Nephron (organoid): ENCODE measurements around the gene SEPTIN10.

Experiments
- H3K27ac Mint-ChIP-seq, 3 experiments: 2 replicates each; pipeline ENCODE4 v1.8.0; 2020; ENCODE audit warnings: mixed read lengths in 3 of 3, mild to moderate bottlenecking in 2 of 3, moderate library complexity in 1 of 3
- H3K27me3 Mint-ChIP-seq: 2 replicates; pipeline ENCODE4 v1.8.0; 2021; ENCODE audit warnings: low read depth, mild to moderate bottlenecking, moderate library complexity, mixed read lengths
- H3K36me3 Mint-ChIP-seq: 2 replicates; pipeline ENCODE4 v1.8.0; 2020; ENCODE audit warnings: low read depth, mixed read lengths
- H3K4me1 Mint-ChIP-seq: 2 replicates; pipeline ENCODE4 v1.8.0; 2020; ENCODE audit warnings: mixed read lengths
- H3K4me3 Mint-ChIP-seq, 3 experiments: 2 replicates each; pipeline ENCODE4 v1.8.0; 2020; ENCODE audit warnings: mild to moderate bottlenecking in 3 of 3, mixed read lengths in 3 of 3, moderate library complexity in 2 of 3
- H3K9me3 Mint-ChIP-seq: 2 replicates; pipeline ENCODE4 v1.8.0; 2020; ENCODE audit warnings: mixed read lengths
- TF ChIP-seq, protein P1 (sequence below), 3 experiments: fragments of 200-600 bp; sonication (generic); IDR thresholded peaks; one replicate each; pipeline ENCODE4 v1.5.0; 2021; ENCODE audit warnings: antibody characterized with exemption in 3 of 3; ENCODE audit not compliant: unreplicated experiment in 3 of 3

Gene SEPTIN10

GRCh38 chr2:109609352-109610024 is 4.3 kb downstream of the SEPTIN10 start:
- Mint-ChIP-seq H3K4me3 (peak overlapping the region; percentile 7 to 61 (median 49)), H3K27ac (peak overlapping the region; percentile 1 to 50 (median 9)), H3K9me3 (no peaks in the 10 kb centered on the region), H3K4me1 (peaks cover 44% of the 10 kb centered on the region), H3K27me3 (no peaks in the 10 kb centered on the region), H3K36me3 (peaks cover 3% of the 10 kb centered on the region)
- TF ChIP-seq, protein P1, sequence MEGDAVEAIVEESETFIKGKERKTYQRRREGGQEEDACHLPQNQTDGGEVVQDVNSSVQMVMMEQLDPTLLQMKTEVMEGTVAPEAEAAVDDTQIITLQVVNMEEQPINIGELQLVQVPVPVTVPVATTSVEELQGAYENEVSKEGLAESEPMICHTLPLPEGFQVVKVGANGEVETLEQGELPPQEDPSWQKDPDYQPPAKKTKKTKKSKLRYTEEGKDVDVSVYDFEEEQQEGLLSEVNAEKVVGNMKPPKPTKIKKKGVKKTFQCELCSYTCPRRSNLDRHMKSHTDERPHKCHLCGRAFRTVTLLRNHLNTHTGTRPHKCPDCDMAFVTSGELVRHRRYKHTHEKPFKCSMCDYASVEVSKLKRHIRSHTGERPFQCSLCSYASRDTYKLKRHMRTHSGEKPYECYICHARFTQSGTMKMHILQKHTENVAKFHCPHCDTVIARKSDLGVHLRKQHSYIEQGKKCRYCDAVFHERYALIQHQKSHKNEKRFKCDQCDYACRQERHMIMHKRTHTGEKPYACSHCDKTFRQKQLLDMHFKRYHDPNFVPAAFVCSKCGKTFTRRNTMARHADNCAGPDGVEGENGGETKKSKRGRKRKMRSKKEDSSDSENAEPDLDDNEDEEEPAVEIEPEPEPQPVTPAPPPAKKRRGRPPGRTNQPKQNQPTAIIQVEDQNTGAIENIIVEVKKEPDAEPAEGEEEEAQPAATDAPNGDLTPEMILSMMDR (IDR thresholded peaks at IDR 0.05; ENCODE audit: unreplicated experiment in 3 of 3), result no peak

- Mint-ChIP-seq H3K4me3 (no peak overlapping the region), H3K27me3 (no peaks in the 10 kb centered on the region), H3K4me1 (peaks cover 35% of the 10 kb centered on the region), H3K9me3 (no peaks in the 10 kb centered on the region), H3K27ac (no peak overlapping the region), H3K36me3 (peaks cover 3% of the 10 kb centered on the region)
- TF ChIP-seq, protein P1 (IDR thresholded peaks at IDR 0.05; ENCODE audit: unreplicated experiment in 3 of 3), result no peak
Observed at GRCh38 chr2:109607766-109608165, 6.0 kb downstream of the SEPTIN10 start.

DNA sequence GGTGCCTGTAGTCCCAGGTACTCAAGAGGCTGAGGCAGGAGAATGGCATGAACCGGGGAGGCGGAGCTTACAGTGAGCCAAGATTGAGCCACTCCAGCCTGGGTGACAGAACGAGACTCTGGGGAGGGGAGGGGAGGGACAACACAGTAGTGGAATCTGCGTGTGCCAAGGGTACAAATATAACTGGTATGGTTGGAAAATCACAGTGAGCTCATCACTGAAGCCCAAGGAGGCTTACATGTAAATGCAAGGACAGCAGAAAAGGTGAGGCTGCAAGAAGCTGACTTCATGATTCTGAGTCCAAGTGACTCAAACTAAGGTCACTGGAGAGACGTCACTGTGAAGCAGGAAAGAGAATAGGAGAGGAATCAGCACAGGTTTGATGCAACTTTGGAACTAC is 9.2 kb downstream of the SEPTIN10 start:
- no peaks in the 10 kb centered on the region for H3K9me3 Mint-ChIP-seq
- TF ChIP-seq, protein P1 (IDR thresholded peaks at IDR 0.05; ENCODE audit: unreplicated experiment in 3 of 3), result no peak
- peaks cover 35% of the 10 kb centered on the region for H3K4me1 Mint-ChIP-seq
- H3K27ac Mint-ChIP-seq, result no peak overlapping the region
- H3K4me3 Mint-ChIP-seq, result no peak overlapping the region
- no peaks in the 10 kb centered on the region for H3K27me3 Mint-ChIP-seq
- peaks cover under 1% of the 10 kb centered on the region for H3K36me3 Mint-ChIP-seq

GRCh38 chr2:109602617-109603188 is 11.1 kb downstream of the SEPTIN10 start:
- Mint-ChIP-seq H3K36me3 (no peaks in the 10 kb centered on the region), H3K9me3 (no peaks in the 10 kb centered on the region), H3K4me3 (no peak overlapping the region), H3K4me1 (peaks cover 20% of the 10 kb centered on the region), H3K27ac (no peak overlapping the region), H3K27me3 (no peaks in the 10 kb centered on the region)
- TF ChIP-seq, protein P1 (IDR thresholded peaks at IDR 0.05; ENCODE audit: unreplicated experiment in 3 of 3), result no peak

DNA sequence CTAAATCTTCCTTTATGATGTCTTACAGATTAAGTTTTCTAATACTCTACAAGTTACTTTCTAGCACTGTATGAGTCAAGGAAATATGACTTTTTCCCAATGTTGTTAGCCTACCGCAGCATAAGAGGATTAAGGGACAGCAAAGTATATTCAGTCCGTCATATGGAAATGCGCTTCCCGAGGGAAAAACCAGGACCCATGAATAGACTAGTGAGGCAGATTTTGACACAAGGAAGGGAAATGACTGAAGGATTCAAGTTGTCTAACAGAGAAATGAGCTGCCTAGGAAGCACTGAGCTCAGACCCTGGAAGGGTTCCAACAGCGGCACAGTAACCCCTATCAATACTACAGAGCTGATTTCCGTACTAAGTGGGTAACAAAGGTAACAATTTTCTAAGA is 12.0 kb downstream of the SEPTIN10 start:
- H3K4me3 Mint-ChIP-seq, result no peak overlapping the region
- no peaks in the 10 kb centered on the region for H3K27me3 Mint-ChIP-seq

More for the DNA sequence above, 12.0 kb downstream of the SEPTIN10 start:
- TF ChIP-seq, protein P1 (IDR thresholded peaks at IDR 0.05; ENCODE audit: unreplicated experiment in 3 of 3), result no peak
- Mint-ChIP-seq H3K36me3 (no peaks in the 10 kb centered on the region), H3K27ac (peak overlapping the region in 1 of 3 experiments; percentile 60), H3K4me1 (peaks cover 13% of the 10 kb centered on the region), H3K9me3 (no peaks in the 10 kb centered on the region)
